ENCODE results near the gene BRD1. TPM values are rescaled to one million over a fixed set of nuclear protein-coding genes. Genes with fewer than 3 reads are reported as not detected.

The BRD1 gene
- total and polyA plus RNA-seq, 9 of the 15 experiments (the other 6 are each of a cell fraction or from before 2014, with no cell fraction given): 0.42 to 17.6 (median 5.5) TPM

DNA sequence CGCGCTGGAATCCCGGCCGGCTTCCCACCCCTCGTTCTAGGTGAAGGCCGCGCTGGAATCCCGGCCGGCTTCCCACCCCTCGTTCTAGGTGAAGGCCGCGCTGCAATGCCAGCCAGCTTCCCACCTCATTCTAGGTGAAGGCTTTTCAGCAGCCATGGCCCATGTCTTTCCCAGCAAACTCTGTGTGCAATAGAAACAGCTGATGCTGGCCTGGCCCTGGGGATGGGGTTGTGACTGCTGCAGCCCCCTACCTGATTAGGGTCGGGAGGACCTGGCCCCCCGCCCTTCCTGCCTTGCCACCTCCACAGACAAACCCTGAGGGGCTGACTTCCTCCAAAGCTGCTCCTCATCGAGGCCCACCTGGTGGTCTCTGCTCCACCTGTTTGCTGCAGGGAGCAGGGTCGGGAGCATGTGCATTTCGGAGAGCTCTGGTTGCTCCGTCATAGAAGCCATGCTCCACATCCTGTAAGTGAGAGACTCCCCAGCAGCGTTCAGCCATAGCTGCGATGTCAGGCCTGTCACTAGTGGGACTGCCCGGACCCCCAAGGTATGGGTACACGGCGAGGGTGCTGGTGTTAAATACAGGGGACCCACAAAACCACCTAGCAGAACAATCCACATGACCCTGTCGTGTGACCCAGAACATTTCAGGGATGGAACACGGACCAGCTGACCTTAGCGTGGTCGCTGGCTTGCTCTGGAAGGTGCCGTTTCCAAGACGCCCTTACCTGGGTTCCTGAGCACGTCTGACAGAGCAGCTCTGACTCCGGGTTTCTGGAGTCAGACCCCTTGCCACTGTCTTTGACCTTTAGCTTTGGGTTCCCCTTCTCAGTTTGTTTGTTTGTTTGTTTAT lies 29.3 kb upstream of the BRD1 start (continued):
- TF ChIP-seq, protein P1, sequence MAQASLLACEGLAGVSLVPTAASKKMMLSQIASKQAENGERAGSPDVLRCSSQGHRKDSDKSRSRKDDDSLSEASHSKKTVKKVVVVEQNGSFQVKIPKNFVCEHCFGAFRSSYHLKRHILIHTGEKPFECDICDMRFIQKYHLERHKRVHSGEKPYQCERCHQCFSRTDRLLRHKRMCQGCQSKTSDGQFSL (CRISPR knock-in tag; IDR thresholded peaks at IDR 0.05): no peak
- TF ChIP-seq, protein P1 (tag; IDR thresholded peaks at IDR 0.05): no peak
- TF ChIP-seq, protein P2, sequence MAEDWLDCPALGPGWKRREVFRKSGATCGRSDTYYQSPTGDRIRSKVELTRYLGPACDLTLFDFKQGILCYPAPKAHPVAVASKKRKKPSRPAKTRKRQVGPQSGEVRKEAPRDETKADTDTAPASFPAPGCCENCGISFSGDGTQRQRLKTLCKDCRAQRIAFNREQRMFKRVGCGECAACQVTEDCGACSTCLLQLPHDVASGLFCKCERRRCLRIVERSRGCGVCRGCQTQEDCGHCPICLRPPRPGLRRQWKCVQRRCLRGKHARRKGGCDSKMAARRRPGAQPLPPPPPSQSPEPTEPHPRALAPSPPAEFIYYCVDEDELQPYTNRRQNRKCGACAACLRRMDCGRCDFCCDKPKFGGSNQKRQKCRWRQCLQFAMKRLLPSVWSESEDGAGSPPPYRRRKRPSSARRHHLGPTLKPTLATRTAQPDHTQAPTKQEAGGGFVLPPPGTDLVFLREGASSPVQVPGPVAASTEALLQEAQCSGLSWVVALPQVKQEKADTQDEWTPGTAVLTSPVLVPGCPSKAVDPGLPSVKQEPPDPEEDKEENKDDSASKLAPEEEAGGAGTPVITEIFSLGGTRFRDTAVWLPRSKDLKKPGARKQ (CRISPR knock-in tag; IDR thresholded peaks at IDR 0.05): no peak
- TF ChIP-seq, protein P3, sequence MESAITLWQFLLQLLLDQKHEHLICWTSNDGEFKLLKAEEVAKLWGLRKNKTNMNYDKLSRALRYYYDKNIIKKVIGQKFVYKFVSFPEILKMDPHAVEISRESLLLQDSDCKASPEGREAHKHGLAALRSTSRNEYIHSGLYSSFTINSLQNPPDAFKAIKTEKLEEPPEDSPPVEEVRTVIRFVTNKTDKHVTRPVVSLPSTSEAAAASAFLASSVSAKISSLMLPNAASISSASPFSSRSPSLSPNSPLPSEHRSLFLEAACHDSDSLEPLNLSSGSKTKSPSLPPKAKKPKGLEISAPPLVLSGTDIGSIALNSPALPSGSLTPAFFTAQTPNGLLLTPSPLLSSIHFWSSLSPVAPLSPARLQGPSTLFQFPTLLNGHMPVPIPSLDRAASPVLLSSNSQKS (CRISPR knock-in tag; IDR thresholded peaks at IDR 0.05): no peak
- TF ChIP-seq HDAC3 (IDR thresholded peaks at IDR 0.05; ENCODE audit: borderline replicate concordance, partially characterized antibody) (no peak), SAP30 (IDR thresholded peaks at IDR 0.05; ENCODE audit: borderline replicate concordance, insufficient read depth, low read depth, low read length, poor library complexity, severe bottlenecking) (no peak), EP400 (IDR thresholded peaks at IDR 0.05) (no peak), SIN3A (IDR thresholded peaks at IDR 0.05; ENCODE audit: borderline replicate concordance in 2 of 2, control insufficient read depth in 1 of 2, low read depth in 2 of 2, low read length in 2 of 2) (no peak), ETV5 (CRISPR knock-in tag; IDR thresholded peaks at IDR 0.05; ENCODE audit: low read depth) (no peak)

Data from K562 (cell line).